ENCODE measurements around the gene HAGHL. TPM values are rescaled to one million over a fixed set of nuclear protein-coding genes. Genes with fewer than 3 reads are reported as not detected.

Gene HAGHL
- total and polyA plus RNA-seq, 2 of the 8 experiments (the other 6 are each of a cell fraction or from before 2014, with no cell fraction given), result 26.6 to 26.9 TPM

GRCh38 chr16:734981-735881, 8.3 kb downstream of the HAGHL start:
- H3K56ac ChIP-seq (replicated peaks; ENCODE audit: insufficient read length, low read depth, low read length), result no peak overlapping the region
- ChIA-PET CTCF (ENCODE audit: partially characterized antibody) (interaction anchor here (1.2 to 35.8 kb wide), 7 partner anchors 9 to 49 kb away, joined by 4 to 977 read pairs (median 14); partner anchors contain the start of genes ANTKMT, CCDC78, CHTF18 and FBXL16), POLR2A (ENCODE audit: partially characterized antibody) (interaction anchor here (1.0 to 23.0 kb wide), 6 partner anchors 9 to 50 kb away, joined by 3 to 353 read pairs (median 5); partner anchors contain the start of genes ANTKMT, CCDC78, HAGHL and METRN)
- H3K36me3 ChIP-seq (ENCODE audit: control insufficient read depth in 2 of 4, insufficient read depth in 4 of 4, low read length in 3 of 4), result peaks cover 0 to 3% (median 2%) of the 10 kb centered on the region in 4 experiments; a peak in 2 of 8 replicates
- peak overlapping the region; percentile 25; the same call in 1 of the 2 replicates for H4K8ac ChIP-seq (ENCODE audit: extremely low read depth, insufficient read depth, low read length)
- DNase-seq (ENCODE audit: low read depth in 1 of 2, low spot score in 2 of 2), result no peak
- no peak overlapping the region; the same call in 1 of the 2 replicates for H2BK5ac ChIP-seq (ENCODE audit: low read depth, low read length)
- TF ChIP-seq SP4 (IDR thresholded peaks at IDR 0.05; ENCODE audit: low read length) (no peak), PHF8 (conservative IDR thresholded peaks at IDR 0.05; ENCODE audit: low read depth, low read length) (no peak), SIRT6 (IDR thresholded peaks at IDR 0.05; ENCODE audit: low read length) (no peak), POU5F1 (IDR thresholded peaks at IDR 0.05; ENCODE audit: low read depth, low read length) (no peak), SP1 (IDR thresholded peaks at IDR 0.05; ENCODE audit: low read depth, low read length) (no peak), TBP (IDR thresholded peaks at IDR 0.05; ENCODE audit: low read depth, low read length) (no peak), TEAD4 (IDR thresholded peaks at IDR 0.05; ENCODE audit: low read depth, low read length) (no peak), CHD2 (IDR thresholded peaks at IDR 0.05; ENCODE audit: low read length) (no peak), SUZ12 (IDR thresholded peaks at IDR 0.05; ENCODE audit: low read length) (no peak), TAF1 (IDR thresholded peaks at IDR 0.05; ENCODE audit: low read depth, low read length) (no peak), RAD21 (IDR thresholded peaks at IDR 0.05 in 1 of 2, conservative IDR thresholded peaks at IDR 0.05 in 1 of 2; ENCODE audit: low read depth in 2 of 2, low read length in 2 of 2) (no peak)
- TF ChIP-seq, protein P1, sequence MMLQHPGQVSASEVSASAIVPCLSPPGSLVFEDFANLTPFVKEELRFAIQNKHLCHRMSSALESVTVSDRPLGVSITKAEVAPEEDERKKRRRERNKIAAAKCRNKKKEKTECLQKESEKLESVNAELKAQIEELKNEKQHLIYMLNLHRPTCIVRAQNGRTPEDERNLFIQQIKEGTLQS (IDR thresholded peaks at IDR 0.05; ENCODE audit: insufficient read depth, low read depth, low read length), result no peak
- no peaks in the 10 kb centered on the region for H3K79me1 ChIP-seq (ENCODE audit: low read depth, low read length)
- 93% methylated on average over 25 of the region's 25 CpGs; no CpG with 5 or more reads in 1 of the 2 experiments for WGBS, 2 experiments (ENCODE audit: extremely low coverage in 1 of 2, insufficient coverage in 1 of 2, insufficient read length in 1 of 2, insufficient replicate concordance in 2 of 2, low coverage in 1 of 2, low lambda C conversion rate in 2 of 2, missing lambda C conversion rate in 1 of 2)
- H4K20me1 ChIP-seq (replicated peaks in 1 of 2; ENCODE audit: control insufficient read depth in 1 of 2, insufficient read depth in 2 of 2, low read length in 2 of 2), result peaks cover 2 to 10% of the 10 kb centered on the region in 2 experiments
- H3K9me3 ChIP-seq (ENCODE audit: insufficient read depth in 2 of 2, low read depth in 1 of 2, low read length in 1 of 2), result no peaks in the 10 kb centered on the region
- H3K18ac ChIP-seq (ENCODE audit: extremely low read depth, low read length), result no peak overlapping the region
- no peak overlapping the region for H2AK5ac ChIP-seq (ENCODE audit: low read depth, low read length)
- no peak overlapping the region for H3K4me2 ChIP-seq (ENCODE audit: insufficient read depth in 1 of 2, low read depth in 2 of 2, low read length in 2 of 2)
- H3K14ac ChIP-seq (ENCODE audit: insufficient read length), result no peak overlapping the region
- no peak for FAIRE-seq
- H2BK12ac ChIP-seq (ENCODE audit: low read depth, low read length), result no peak overlapping the region
- no peak overlapping the region for H4K5ac ChIP-seq (ENCODE audit: insufficient read length, low read depth, low read length)
- H3K23ac ChIP-seq (ENCODE audit: insufficient read length), result no peak overlapping the region
- peaks cover 4% of the 10 kb centered on the region; the same call in 1 of the 2 replicates for H3K23me2 ChIP-seq (ENCODE audit: low read depth, low read length)
- H3K9ac ChIP-seq (replicated peaks in 1 of 4; ENCODE audit: extremely low read depth in 1 of 4, low read depth in 3 of 4, low read length in 3 of 4), result no peak overlapping the region
- no peak overlapping the region for H2BK15ac ChIP-seq (ENCODE audit: low read length)
- no peak overlapping the region for H3K4me3 ChIP-seq (ENCODE audit: extremely low read depth in 1 of 4, insufficient read depth in 2 of 4, low read depth in 3 of 4, low read length in 4 of 4)
- no peak overlapping the region for H4K91ac ChIP-seq (replicated peaks; ENCODE audit: insufficient read length, low read length)
- no peak overlapping the region for H2BK120ac ChIP-seq (replicated peaks; ENCODE audit: low read depth, low read length)
- no peak overlapping the region for H3K4ac ChIP-seq (replicated peaks; ENCODE audit: insufficient read length, low read depth, low read length)
- H3K79me2 ChIP-seq (ENCODE audit: control insufficient read depth in 1 of 2, insufficient read depth in 2 of 2, low read length in 2 of 2), result no peaks in the 10 kb centered on the region
- no peak overlapping the region for H2AFZ ChIP-seq (ENCODE audit: low read length)
- H3K4me1 ChIP-seq (replicated peaks in 1 of 4; ENCODE audit: control insufficient read depth in 3 of 4, insufficient read depth in 4 of 4, low read length in 3 of 4), result peaks cover 0 to 8% (median 3%) of the 10 kb centered on the region in 4 experiments; a peak in 5 of 7 replicates
- no peak overlapping the region for H2BK20ac ChIP-seq (ENCODE audit: low read length)
- H3K27me3 ChIP-seq (replicated peaks in 1 of 4; ENCODE audit: control insufficient read depth in 3 of 4, extremely low read depth in 1 of 4, insufficient read depth in 3 of 4, low read length in 3 of 4), result no peaks in the 10 kb centered on the region
- H3K27ac ChIP-seq (ENCODE audit: low read depth, low read length), result no peak overlapping the region

All from H1 (cell line).